Pancreas (tissue), 10 donors: ENCODE data around the gene RAB5IF. TPM values are rescaled to one million over a fixed set of nuclear protein-coding genes. Genes with fewer than 3 reads are reported as not detected.

Experiments used
- ATAC-seq, 4 donors: fragments of 200-7000 bp; cut with Tn5 transposase; one replicate each; pipeline versions ENCODE4 v1.8.0 to v1.9.1; 2020; ENCODE audit warnings: mild to moderate bottlenecking in 4 of 4, moderate library complexity in 4 of 4
- DNase-seq, 6 donors: peaks; one replicate each; pipeline ENCODE4 v3.0.0-alpha.2; 2020
- FAIRE-seq: peaks from 2 replicates; lab custom pipeline; 2012; peaks lifted over from hg19 to GRCh38; lab: Jason Lieb, UNC
- H3K27ac ChIP-seq, 4 donors: fragments of 200-600 bp; sonication (generic); 1 replicate in 3 of 4; 2 replicates in 1 of 4; pipeline versions ENCODE4 v1.5.0 to v1.8.0; 2020
- H3K27me3 ChIP-seq, 4 donors: fragments of 200-600 bp; one replicate each; pipeline ENCODE4 v1.8.0; 2021
- H3K36me3 ChIP-seq, 3 donors: fragments of 200-600 bp; sonication (generic) in 1 of 3; one replicate each; pipeline versions ENCODE4 v1.5.0 to v1.8.0; 2020 to 2021
- H3K4me1 ChIP-seq, 3 donors: fragments of 200-600 bp; one replicate each; pipeline ENCODE4 v1.8.0; 2021
- H3K4me3 ChIP-seq, 4 donors: fragments of 200-600 bp; sonication (generic) in 2 of 4; one replicate each; pipeline versions ENCODE4 v1.5.0 to v1.8.0; 2020 to 2021
- H3K9me3 ChIP-seq, 4 donors: fragments of 200-600 bp; one replicate each; pipeline ENCODE4 v1.8.0; 2021
- CTCF ChIP-seq, 4 donors: fragments of 200-600 bp; sonication (generic) in 3 of 4; IDR thresholded peaks; one replicate each; pipeline versions ENCODE4 v1.5.0 to v1.8.0; 2021; ENCODE audit warnings: antibody characterized with exemption in 4 of 4
- WGBS, 2 donors: extraction: QIAGEN DNeasy Blood & Tissue Kit; methylation state at CpG; one replicate each; pipeline ENCODE4 v1.1.7; 2013; 5-methylcytosine and 5-hydroxymethylcytosine counted together
- intact Hi-C, 3 donors: fragments of 100-400 bp; cut with DNase I; formaldehyde crosslinking; loops; one replicate each; pipeline versions ENCODE4 v1.11.1 to v1.14.2; 2022
- polyA plus RNA-seq, 2 donors: library from polyadenylated mRNA; stranded (reverse); fragments of 200-250 nt; gene quantifications; one replicate each; pipeline ENCODE4 v1.2.3, GENCODE V29; 2013
- total RNA-seq, 6 donors: library from RNA; stranded (reverse); fragmentation: NEBNext Ultra II Directional in 4 of 6; extraction: Animal tissue kit (Norgen Biotek cat#: 25700) in 4 of 6; gene quantifications; one replicate each; pipeline versions ENCODE4 v1.2.1 to v1.2.4, GENCODE V29; 2021 to 2023
- donor health status: healthy with polysubstance abuse.
- donor health status: DM: no; HTN: no; CAD: no; lungs with moderate emphysema.
- donor health status: DM: no; HTN: no; CAD: no.
- donor health status: control.
- donor health status: control.
- donor health status: Bipolar disorder and iron deficiency.
- donor health status: DM: yes; HTN: yes; CAD: no.
- donor health status: DM: no; HTN: no; CAD: no.
- donor health status: DM: no; HTN: no; CAD: no.
- donor health status: DM: yes; HTN: yes; CAD: no.

The RAB5IF gene
- total and polyA plus RNA-seq, 8 donors = 22.2 to 45.1 (median 30.0) TPM

- no peak for TF ChIP-seq CTCF (IDR thresholded peaks at IDR 0.05)
- FAIRE-seq = no peak
- no peaks in the 10 kb centered on the region for H3K27me3 ChIP-seq
- no peak overlapping the region for H3K27ac ChIP-seq
- WGBS, 2 donors = 88 to 90% methylated on average over 5 of the region's 5 CpGs
- DNase-seq = no peak
- H3K9me3 ChIP-seq = no peaks in the 10 kb centered on the region
- peaks cover 0 to 4% (median 0%) of the 10 kb centered on the region in 3 donors for H3K36me3 ChIP-seq
- ATAC-seq = no peak
- H3K4me3 ChIP-seq = no peak overlapping the region
- H3K4me1 ChIP-seq = no peaks in the 10 kb centered on the region
- intact Hi-C loops = no loop called here
Measured at GRCh38 chr20:36593347-36593929, 12.1 kb upstream of the RAB5IF start.

- DNase-seq (no peak), ATAC-seq (no peak), FAIRE-seq (no peak)
- Histone ChIP-seq H3K27ac (no peak overlapping the region), H3K9me3 (no peaks in the 10 kb centered on the region), H3K36me3 (no peaks in the 10 kb centered on the region), H3K4me3 (no peak overlapping the region), H3K27me3 (no peaks in the 10 kb centered on the region), H3K4me1 (no peaks in the 10 kb centered on the region)
- intact Hi-C loops = no loop called here
- TF ChIP-seq CTCF (IDR thresholded peaks at IDR 0.05) = no peak
- 53 to 61% methylated on average over 5 of the region's 5 CpGs for WGBS, 2 donors
Measured at GRCh38 chr20:36599912-36600345, 5.7 kb upstream of the RAB5IF start.

GRCh38 chr20:36601540-36601939 is 4.0 kb upstream of the RAB5IF start:
- intact Hi-C loops = no loop called here
- ATAC-seq = no peak
- FAIRE-seq = no peak

GRCh38 chr20:36604952-36605398 is 604 bp upstream of the RAB5IF start:
- Histone ChIP-seq H3K27me3 (no peaks in the 10 kb centered on the region), H3K4me3 (peak overlapping the region in 2 of 4 donors; percentile 96 to 98), H3K36me3 (peaks cover 3 to 15% (median 7%) of the 10 kb centered on the region in 3 donors), H3K4me1 (peaks cover 0 to 15% (median 0%) of the 10 kb centered on the region in 3 donors), H3K9me3 (no peaks in the 10 kb centered on the region), H3K27ac (peak overlapping the region; percentile 67 to 88 (median 84))
- no peak for FAIRE-seq
- no peak for TF ChIP-seq CTCF (IDR thresholded peaks at IDR 0.05)
- ATAC-seq = peak in 3 of 4 donors; percentile 4 to 17 (median 17)
- intact Hi-C loops = no loop called here
- peak in 5 of 6 donors; percentile 25 to 59 (median 40) for DNase-seq
- WGBS, 2 donors = 46 to 51% methylated on average over 15 of the region's 15 CpGs

More at GRCh38 chr20:36601540-36601939, 4.0 kb upstream of the RAB5IF start:
- no peak for DNase-seq
- H3K4me3 ChIP-seq = no peak overlapping the region
- no peak for TF ChIP-seq CTCF (IDR thresholded peaks at IDR 0.05)
- H3K27ac ChIP-seq = no peak overlapping the region
- no peaks in the 10 kb centered on the region for H3K4me1 ChIP-seq
- 45 to 50% methylated on average over 1 of the region's 1 CpG for WGBS, 2 donors
- H3K27me3 ChIP-seq = no peaks in the 10 kb centered on the region
- H3K36me3 ChIP-seq = no peaks in the 10 kb centered on the region
- H3K9me3 ChIP-seq = no peaks in the 10 kb centered on the region
